Thyroid gland (tissue), 4 donors: ENCODE measurements around the gene POLR3K. TPM values are rescaled to one million over a fixed set of nuclear protein-coding genes. Genes with fewer than 3 reads are reported as not detected.

Experiments used
- DNase-seq, 2 donors: peaks; one replicate each; pipeline ENCODE4 v3.0.0-alpha.2; 2019
- H3K27ac ChIP-seq, 3 donors: fragments of 200-600 bp; sonication (generic); 1 replicate in 2 of 3; 2 replicates in 1 of 3; pipeline ENCODE4 v1.5.1; 2016 to 2019; ENCODE audit warnings: mild to moderate bottlenecking in 1 of 3, moderate library complexity in 1 of 3
- H3K27me3 ChIP-seq: fragments of 200-600 bp; sonication (generic); one replicate; pipeline ENCODE4 v1.5.1; 2019
- H3K36me3 ChIP-seq, 2 donors: fragments of 200-600 bp; sonication (generic); one replicate each; pipeline ENCODE4 v1.5.1; 2016 to 2019
- H3K4me1 ChIP-seq, 2 donors: fragments of 200-600 bp; sonication (generic); one replicate each; pipeline ENCODE4 v1.5.1; 2017 to 2019
- H3K4me3 ChIP-seq, 3 donors: fragments of 200-600 bp; sonication (generic); replicated peaks in 1 of 3; 1 replicate in 2 of 3; 2 replicates in 1 of 3; pipeline ENCODE4 v1.5.1; 2016; ENCODE audit warnings: mild to moderate bottlenecking in 1 of 3
- H3K9me3 ChIP-seq: fragments of 200-600 bp; sonication (generic); one replicate; pipeline ENCODE4 v1.5.1; 2017
- POLR2A ChIP-seq, 2 donors: fragments of 450-650 bp; IDR thresholded peaks; one replicate each; pipeline ENCODE4 v1.6.1; 2017; ENCODE audit warnings: antibody characterized with exemption in 2 of 2, mild to moderate bottlenecking in 2 of 2, moderate library complexity in 1 of 2
- WGBS, 2 donors: methylation state at CpG; one replicate each; pipeline ENCODE4 v1.1.5; 2017; 5-methylcytosine and 5-hydroxymethylcytosine counted together
- intact Hi-C: fragments of 100-400 bp; cut with DNase I; formaldehyde crosslinking; loops from one replicate; pipeline ENCODE4 v1.15.1; 2023
- total RNA-seq, 4 donors: library from RNA; depleted of rRNA; stranded (reverse); fragments of >200 nt; gene quantifications; one replicate each; pipeline ENCODE4 v1.2.3, GENCODE V29; 2016
- TF ChIP-seq, protein P1 (sequence below), 6 experiments: fragments of 200-600 bp in 3 of 6; fragments of 450-650 bp in 3 of 6; sonication (generic) in 3 of 6; IDR thresholded peaks; one replicate each; pipeline ENCODE4 v1.5.1; 2016 to 2019; ENCODE audit warnings: antibody characterized with exemption in 6 of 6, mild to moderate bottlenecking in 2 of 6, inconsistent platforms in 1 of 6, moderate library complexity in 1 of 6

Gene POLR3K
- 1 to 10 TPM; 3.5 to 6.7 (median 4.6) TPM for total RNA-seq

GRCh38 chr16:53346-54236, at the start of gene POLR3K, which contains the start of gene SNRNP25:
POLR3K (minus strand) TSS chr16:53608; CDS start chr16:53586, 22 bp downstream.
SNRNP25 (plus strand) TSS chr16:53828; CDS start chr16:54017, 189 bp downstream.
- WGBS, 2 donors: 0 to 5% methylated on average over 29 to 31 of the region's 91 CpGs
- Histone ChIP-seq H3K27ac (peak within 1 kb of the TSS; percentile 35 to 70 (median 55)), H3K27me3 (no peaks in the 10 kb centered on the region), H3K4me3 (peak within 1 kb of the TSS; percentile 53 to 72 (median 72)), H3K9me3 (no peaks in the 10 kb centered on the region), H3K36me3 (peaks cover 20 to 26% of the 10 kb centered on the region in 2 donors), H3K4me1 (peaks cover 14 to 23% of the 10 kb centered on the region in 2 donors)
- DNase-seq: peak; percentile 100
- peak in 1 of 2 donors; percentile 81 for TF ChIP-seq POLR2A (IDR thresholded peaks at IDR 0.05)
- TF ChIP-seq, protein P1, sequence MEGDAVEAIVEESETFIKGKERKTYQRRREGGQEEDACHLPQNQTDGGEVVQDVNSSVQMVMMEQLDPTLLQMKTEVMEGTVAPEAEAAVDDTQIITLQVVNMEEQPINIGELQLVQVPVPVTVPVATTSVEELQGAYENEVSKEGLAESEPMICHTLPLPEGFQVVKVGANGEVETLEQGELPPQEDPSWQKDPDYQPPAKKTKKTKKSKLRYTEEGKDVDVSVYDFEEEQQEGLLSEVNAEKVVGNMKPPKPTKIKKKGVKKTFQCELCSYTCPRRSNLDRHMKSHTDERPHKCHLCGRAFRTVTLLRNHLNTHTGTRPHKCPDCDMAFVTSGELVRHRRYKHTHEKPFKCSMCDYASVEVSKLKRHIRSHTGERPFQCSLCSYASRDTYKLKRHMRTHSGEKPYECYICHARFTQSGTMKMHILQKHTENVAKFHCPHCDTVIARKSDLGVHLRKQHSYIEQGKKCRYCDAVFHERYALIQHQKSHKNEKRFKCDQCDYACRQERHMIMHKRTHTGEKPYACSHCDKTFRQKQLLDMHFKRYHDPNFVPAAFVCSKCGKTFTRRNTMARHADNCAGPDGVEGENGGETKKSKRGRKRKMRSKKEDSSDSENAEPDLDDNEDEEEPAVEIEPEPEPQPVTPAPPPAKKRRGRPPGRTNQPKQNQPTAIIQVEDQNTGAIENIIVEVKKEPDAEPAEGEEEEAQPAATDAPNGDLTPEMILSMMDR (IDR thresholded peaks at IDR 0.05): no peak
- intact Hi-C loops: no loop called here

DNA sequence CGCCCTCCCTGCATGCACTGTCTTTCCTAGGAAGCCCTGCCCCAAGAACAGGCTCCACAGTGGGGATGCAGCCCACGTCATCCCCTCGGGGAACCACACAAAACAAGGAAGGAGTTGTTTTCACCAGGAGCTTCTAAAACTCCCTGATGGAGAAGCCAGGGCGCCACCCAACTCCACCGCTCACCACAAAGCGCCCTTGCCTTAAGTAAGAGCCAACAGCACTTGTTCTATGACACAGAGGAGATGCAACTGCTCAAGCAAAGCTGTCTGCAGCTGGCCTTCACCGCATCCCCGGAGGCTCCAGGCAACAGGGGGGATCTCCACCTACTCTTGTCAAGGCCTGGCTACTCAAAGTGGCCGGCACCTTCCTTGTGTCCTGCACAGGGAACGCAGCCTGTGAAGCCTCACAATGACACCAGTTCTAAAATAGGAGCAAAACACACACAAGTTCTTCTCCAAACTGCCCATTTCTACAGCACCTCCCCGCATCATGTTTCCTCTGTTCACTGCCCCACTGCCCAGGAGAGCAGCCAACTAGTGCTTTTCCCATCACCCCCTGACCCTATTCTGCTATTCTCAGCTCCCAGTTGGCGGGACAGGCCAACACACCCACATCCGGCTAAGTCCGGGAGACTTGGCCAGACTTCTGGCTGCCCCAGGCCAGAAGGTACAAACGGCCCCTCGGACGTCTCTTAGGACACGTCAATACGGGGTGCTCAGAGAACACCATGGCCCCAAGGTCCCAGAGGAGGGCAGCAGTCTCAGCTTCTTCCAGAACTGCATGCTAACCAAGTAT, 48.9 kb upstream of the POLR3K start:
- intact Hi-C loops: no loop called here
- Histone ChIP-seq H3K27me3 (no peaks in the 10 kb centered on the region), H3K9me3 (no peaks in the 10 kb centered on the region), H3K36me3 (no peaks in the 10 kb centered on the region), H3K27ac (peak overlapping the region in 1 of 3 donors; percentile 36), H3K4me1 (peaks cover 0 to 10% of the 10 kb centered on the region in 2 donors), H3K4me3 (no peak overlapping the region)
- WGBS, 2 donors: 68 to 78% methylated on average over 17 to 19 of the region's 19 CpGs
- peak in 1 of 2 donors; percentile 17 for DNase-seq
- TF ChIP-seq, protein P1 (IDR thresholded peaks at IDR 0.05): no peak
- TF ChIP-seq POLR2A (IDR thresholded peaks at IDR 0.05): no peak

GRCh38 chr16:101586-101985, 48.2 kb upstream of the POLR3K start:
- no peaks in the 10 kb centered on the region for H3K36me3 ChIP-seq
- WGBS, 2 donors: 82 to 87% methylated on average over 6 of the region's 6 CpGs
- no peak for DNase-seq
- H3K27me3 ChIP-seq: no peaks in the 10 kb centered on the region
- no peaks in the 10 kb centered on the region for H3K9me3 ChIP-seq
- H3K4me1 ChIP-seq: peaks cover 0 to 10% of the 10 kb centered on the region in 2 donors
- no peak overlapping the region for H3K4me3 ChIP-seq
- peak overlapping the region in 1 of 3 donors; percentile 36 for H3K27ac ChIP-seq
- TF ChIP-seq POLR2A (IDR thresholded peaks at IDR 0.05): no peak
- TF ChIP-seq, protein P1 (IDR thresholded peaks at IDR 0.05): no peak
- intact Hi-C loops: no loop called here

- peaks cover 0 to 10% of the 10 kb centered on the region in 2 donors for H3K4me1 ChIP-seq
These were observed 47.6 kb upstream of the POLR3K start for GRCh38 chr16:100989-101388.

More at GRCh38 chr16:100989-101388, 47.6 kb upstream of the POLR3K start:
- TF ChIP-seq, protein P1 (IDR thresholded peaks at IDR 0.05): no peak
- TF ChIP-seq POLR2A (IDR thresholded peaks at IDR 0.05): no peak
- H3K9me3 ChIP-seq: no peaks in the 10 kb centered on the region
- intact Hi-C loops: no loop called here
- H3K27ac ChIP-seq: no peak overlapping the region
- DNase-seq: no peak
- H3K27me3 ChIP-seq: no peaks in the 10 kb centered on the region
- 73 to 78% methylated on average over 2 to 5 of the region's 5 CpGs for WGBS, 2 donors
- H3K36me3 ChIP-seq: no peaks in the 10 kb centered on the region
- H3K4me3 ChIP-seq: no peak overlapping the region
